Transverse colon (tissue), 4 donors: ENCODE data around the gene ABHD17A. TPM values are rescaled to one million over a fixed set of nuclear protein-coding genes. Genes with fewer than 3 reads are reported as not detected.

ENCODE experiments used
- DNase-seq: peaks from one replicate; pipeline ENCODE4 v3.0.0-alpha.2; 2019
- H3K27ac ChIP-seq, 4 donors: fragments of 200-600 bp; sonication (generic); 2 replicates each; pipeline ENCODE4 v1.5.1; 2016 to 2018; ENCODE audit warnings: inconsistent platforms in 4 of 4
- H3K27me3 ChIP-seq: fragments of 200-600 bp; sonication (generic); 2 replicates; pipeline ENCODE4 v1.5.1; 2017; ENCODE audit warnings: inconsistent platforms
- H3K36me3 ChIP-seq, 4 donors: fragments of 200-600 bp; sonication (generic); 2 replicates each; pipeline ENCODE4 v1.5.1; 2017 to 2019; ENCODE audit warnings: inconsistent platforms in 4 of 4
- H3K4me1 ChIP-seq, 4 donors: fragments of 200-600 bp; sonication (generic); 2 replicates each; pipeline ENCODE4 v1.5.1; 2017 to 2020; ENCODE audit warnings: inconsistent platforms in 4 of 4
- H3K4me3 ChIP-seq, 4 donors: fragments of 200-600 bp; sonication (generic); 1 replicate in 1 of 4; 2 replicates in 3 of 4; pipeline versions ENCODE4 v1.5.1 to v1.6.1; 2017 to 2019; ENCODE audit warnings: inconsistent platforms in 4 of 4
- H3K9me3 ChIP-seq, 2 donors: fragments of 200-600 bp; sonication (generic); 2 replicates each; pipeline ENCODE4 v1.5.1; 2017 to 2019; ENCODE audit warnings: inconsistent platforms in 2 of 2
- CTCF ChIP-seq, 5 experiments: fragments of 200-600 bp in 3 of 5; fragments of 450-650 bp in 2 of 5; sonication (generic) in 3 of 5; IDR thresholded peaks; 1 replicate in 2 of 5; 2 replicates in 3 of 5; pipeline ENCODE4 v1.5.1; 2016 to 2017; ENCODE audit warnings: antibody characterized with exemption in 5 of 5, inconsistent platforms in 3 of 5, mild to moderate bottlenecking in 2 of 5, moderate library complexity in 1 of 5
- EP300 ChIP-seq: sonication (generic); formaldehyde crosslinking; IDR thresholded peaks from one replicate; pipeline ENCODE4 v1.6.1; 2017; ENCODE audit warnings: antibody characterized with exemption, low read depth
- POLR2A ChIP-seq: fragments of 450-650 bp; IDR thresholded peaks from one replicate; pipeline ENCODE4 v1.6.1; 2016; ENCODE audit warnings: antibody characterized with exemption, mild to moderate bottlenecking, moderate library complexity
- POLR2AphosphoS5 ChIP-seq, 3 donors: sonication (generic); formaldehyde crosslinking; IDR thresholded peaks; one replicate each; pipeline ENCODE4 v1.6.1; 2016; ENCODE audit warnings: antibody characterized with exemption in 3 of 3
- WGBS, 2 donors: methylation state at CpG; one replicate each; pipeline ENCODE4 v1.1.5; 2018; ENCODE audit warnings: low coverage in 1 of 2; 5-methylcytosine and 5-hydroxymethylcytosine counted together
- in situ Hi-C, 4 donors: fragments of 200-750 bp; cut with MboI; loops; one replicate each; pipeline versions ENCODE4 v1.15.0 to v1.15.1; 2017; ENCODE audit warnings: low sequenced_read_pairs in 3 of 4, low pct_ligation_motif_present in 1 of 4, low pct_unique_long_range_greater_than_20kb in 1 of 4
- intact Hi-C: fragments of 100-400 bp; cut with DNase I; formaldehyde crosslinking; loops from one replicate; pipeline ENCODE4 v1.15.1; 2023; ENCODE audit warnings: low total_unique reads
- total RNA-seq, 4 donors: library from RNA; depleted of rRNA; stranded (reverse); fragments of >200 nt; gene quantifications; one replicate each; pipeline ENCODE4 v1.1.0, GENCODE V29; 2016

ABHD17A gene
- total RNA-seq, 4 donors from 2014 or later, result 90.0 to 179 (median 140) TPM

GRCh38 chr19:1865172-1866010 is 19.9 kb downstream of the ABHD17A start:
- Histone ChIP-seq H3K9me3 (no peaks in the 10 kb centered on the region), H3K27ac (peak overlapping the region; percentile 88 to 96 (median 94)), H3K4me3 (peak overlapping the region in 2 of 4 donors; percentile 76 to 81), H3K4me1 (peaks cover 20 to 34% (median 26%) of the 10 kb centered on the region in 4 donors), H3K36me3 (no peaks in the 10 kb centered on the region), H3K27me3 (no peaks in the 10 kb centered on the region)
- TF ChIP-seq CTCF (IDR thresholded peaks at IDR 0.05) (no peak), POLR2A (no peak), POLR2AphosphoS5 (IDR thresholded peaks at IDR 0.05) (no peak), EP300 (no peak)
- 87% methylated on average over 17 of the region's 17 CpGs; no CpG with 5 or more reads in 1 of the 2 donors for WGBS, 2 donors
- no peak for DNase-seq
- intact Hi-C loops (no loop called here), in situ Hi-C loops (no loop called here)

- in situ Hi-C loops, result no loop called here
- 8% methylated on average over 40 of the region's 52 CpGs; no CpG with 5 or more reads in 1 of the 2 donors for WGBS, 2 donors
These were observed 20.7 kb downstream of the ABHD17A start for GRCh38 chr19:1864480-1865171.

GRCh38 chr19:1863638-1864479 is 21.4 kb downstream of the ABHD17A start:
- Histone ChIP-seq H3K36me3 (no peaks in the 10 kb centered on the region), H3K4me3 (peak overlapping the region; percentile 47 to 81 (median 74)), H3K4me1 (peaks cover 35 to 50% (median 41%) of the 10 kb centered on the region in 4 donors), H3K27me3 (no peaks in the 10 kb centered on the region), H3K27ac (peak overlapping the region; percentile 88 to 96 (median 94)), H3K9me3 (no peaks in the 10 kb centered on the region)
- TF ChIP-seq CTCF (IDR thresholded peaks at IDR 0.05) (no peak), POLR2A (peak; percentile 31), EP300 (no peak), POLR2AphosphoS5 (IDR thresholded peaks at IDR 0.05) (peak in 1 of 3 donors; percentile 36)
- in situ Hi-C loops, result no loop called here
- DNase-seq, result peak; percentile 92
- intact Hi-C loops, result no loop called here
- WGBS, 2 donors, result 1% methylated on average over 27 of the region's 115 CpGs; no CpG with 5 or more reads in 1 of the 2 donors

More at GRCh38 chr19:1864480-1865171, 20.7 kb downstream of the ABHD17A start:
- peaks cover 27 to 42% (median 34%) of the 10 kb centered on the region in 4 donors for H3K4me1 ChIP-seq
- H3K27ac ChIP-seq, result peak overlapping the region; percentile 88 to 96 (median 94)
- no peaks in the 10 kb centered on the region for H3K9me3 ChIP-seq
- intact Hi-C loops, result no loop called here
- no peaks in the 10 kb centered on the region for H3K27me3 ChIP-seq
- H3K36me3 ChIP-seq, result no peaks in the 10 kb centered on the region
- TF ChIP-seq POLR2AphosphoS5 (IDR thresholded peaks at IDR 0.05) (no peak), CTCF (IDR thresholded peaks at IDR 0.05) (peak; percentile 77 to 88 (median 78))
- H3K4me3 ChIP-seq, result peak overlapping the region; percentile 45 to 81 (median 74)
- peak; percentile 83 for DNase-seq
